Gastrocnemius medialis (tissue), 4 donors: ENCODE data around the gene TERC. TPM values are rescaled to one million over a fixed set of nuclear protein-coding genes. Genes with fewer than 3 reads are reported as not detected.

ENCODE experiments used
- ATAC-seq, 2 donors: fragments of 150-250 bp; one replicate each; pipeline ENCODE4 v1.9.1; 2016
- DNase-seq, 2 donors: peaks; one replicate each; pipeline ENCODE4 v3.0.0-alpha.2; 2019
- H3K27ac ChIP-seq, 4 donors: fragments of 200-600 bp; sonication (generic); 1 replicate in 1 of 4; 2 replicates in 3 of 4; pipeline ENCODE4 v1.5.1; 2016 to 2018; ENCODE audit warnings: mild to moderate bottlenecking in 2 of 4, moderate library complexity in 1 of 4
- H3K27me3 ChIP-seq, 3 donors: fragments of 200-600 bp; sonication (generic) in 2 of 3; 1 replicate in 1 of 3; 2 replicates in 2 of 3; pipeline versions ENCODE4 v1.5.1 to v1.6.0; 2016 to 2019; ENCODE audit warnings: mild to moderate bottlenecking in 1 of 3, moderate library complexity in 1 of 3
- H3K36me3 ChIP-seq, 2 donors: fragments of 200-600 bp; sonication (generic) in 1 of 2; one replicate each; pipeline ENCODE4 v1.5.1; 2017 to 2018
- H3K4me1 ChIP-seq, 2 donors: fragments of 200-600 bp; sonication (generic) in 1 of 2; one replicate each; pipeline ENCODE4 v1.5.1; 2016 to 2017; ENCODE audit warnings: mild to moderate bottlenecking in 2 of 2
- H3K4me3 ChIP-seq, 4 donors: fragments of 200-600 bp; sonication (generic) in 3 of 4; 1 replicate in 1 of 4; 2 replicates in 3 of 4; pipeline ENCODE4 v1.5.1; 2016 to 2019; ENCODE audit warnings: mild to moderate bottlenecking in 2 of 4
- H3K9me3 ChIP-seq, 3 donors: fragments of 200-600 bp; sonication (generic) in 2 of 3; 1 replicate in 1 of 3; 2 replicates in 2 of 3; pipeline ENCODE4 v1.5.1; 2016 to 2019
- CTCF ChIP-seq, 5 experiments: fragments of 450-650 bp in 3 of 5; fragments of 200-600 bp in 2 of 5; sonication (generic) in 2 of 5; IDR thresholded peaks in 4 of 5; conservative IDR thresholded peaks in 1 of 5; 1 replicate in 4 of 5; 2 replicates in 1 of 5; pipeline ENCODE4 v1.5.1; 2016 to 2019; ENCODE audit warnings: antibody characterized with exemption in 5 of 5, mild to moderate bottlenecking in 3 of 5, moderate library complexity in 3 of 5
- POLR2A ChIP-seq, 2 donors: fragments of 450-650 bp; IDR thresholded peaks; one replicate each; pipeline ENCODE4 v1.6.1; 2017; ENCODE audit warnings: antibody characterized with exemption in 2 of 2, mild to moderate bottlenecking in 2 of 2, moderate library complexity in 2 of 2
- in situ Hi-C, 4 donors: fragments of 200-750 bp; cut with MboI; loops; one replicate each; pipeline versions ENCODE4 v1.15.0 to v1.8.0; 2017; ENCODE audit warnings: low sequenced_read_pairs in 4 of 4
- intact Hi-C: fragments of 100-400 bp; cut with DNase I; formaldehyde crosslinking; loops from one replicate; pipeline ENCODE4 v1.15.1; 2023; ENCODE audit warnings: low total_unique reads
- total RNA-seq, 4 donors: library from RNA; depleted of rRNA; stranded (reverse); fragments of >200 nt; gene quantifications; one replicate each; pipeline versions ENCODE4 v1.1.0 to v1.2.3, GENCODE V29; 2016

The TERC gene
- total RNA-seq, 4 donors from 2014 or later = 12.0 to 143 (median 24.0) TPM

- no peak for DNase-seq
- Histone ChIP-seq H3K27me3 (no peaks in the 10 kb centered on the region), H3K27ac (no peak overlapping the region), H3K36me3 (peaks cover 0 to 51% of the 10 kb centered on the region in 2 donors), H3K9me3 (no peaks in the 10 kb centered on the region), H3K4me3 (no peak overlapping the region), H3K4me1 (no peaks in the 10 kb centered on the region)
- TF ChIP-seq CTCF (IDR thresholded peaks at IDR 0.05 in 4 of 5, conservative IDR thresholded peaks at IDR 0.05 in 1 of 5) = no peak
- no peak for TF ChIP-seq POLR2A (IDR thresholded peaks at IDR 0.05)
- in situ Hi-C loops (no loop called here), intact Hi-C loops (no loop called here)
- ATAC-seq = no peak
Observed at GRCh38 chr3:169790687-169791429, 26.0 kb upstream of the TERC start.

- no peak for ATAC-seq
- Histone ChIP-seq H3K9me3 (no peaks in the 10 kb centered on the region), H3K4me1 (no peaks in the 10 kb centered on the region), H3K4me3 (no peak overlapping the region), H3K27ac (no peak overlapping the region), H3K27me3 (no peaks in the 10 kb centered on the region), H3K36me3 (peaks cover 0 to 55% of the 10 kb centered on the region in 2 donors)
- no peak for TF ChIP-seq CTCF (IDR thresholded peaks at IDR 0.05 in 4 of 5, conservative IDR thresholded peaks at IDR 0.05 in 1 of 5)
- no peak for TF ChIP-seq POLR2A (IDR thresholded peaks at IDR 0.05)
- in situ Hi-C loops (no loop called here), intact Hi-C loops (no loop called here)
- DNase-seq = no peak
Observed at GRCh38 chr3:169790219-169790618, 25.4 kb upstream of the TERC start.

GRCh38 chr3:169787791-169788190, 22.9 kb upstream of the TERC start:
- in situ Hi-C loops (no loop called here), intact Hi-C loops (no loop called here)
- no peak for DNase-seq
- TF ChIP-seq POLR2A (IDR thresholded peaks at IDR 0.05) = no peak
- Histone ChIP-seq H3K36me3 (peaks cover 0 to 78% of the 10 kb centered on the region in 2 donors), H3K27ac (no peak overlapping the region), H3K27me3 (no peaks in the 10 kb centered on the region), H3K4me1 (no peaks in the 10 kb centered on the region), H3K9me3 (no peaks in the 10 kb centered on the region), H3K4me3 (no peak overlapping the region)
- ATAC-seq = no peak

- no peaks in the 10 kb centered on the region for H3K9me3 ChIP-seq
- intact Hi-C loops (no loop called here), in situ Hi-C loops (no loop called here)
Observed at GRCh38 chr3:169787120-169787519, 22.3 kb upstream of the TERC start.

More at GRCh38 chr3:169787120-169787519, 22.3 kb upstream of the TERC start:
- DNase-seq (no peak), ATAC-seq (no peak)
- peaks cover 0 to 85% of the 10 kb centered on the region in 2 donors for H3K36me3 ChIP-seq
- H3K27ac ChIP-seq = no peak overlapping the region
- no peaks in the 10 kb centered on the region for H3K4me1 ChIP-seq
- H3K4me3 ChIP-seq = no peak overlapping the region
- no peaks in the 10 kb centered on the region for H3K27me3 ChIP-seq
- no peak for TF ChIP-seq POLR2A (IDR thresholded peaks at IDR 0.05)
- TF ChIP-seq CTCF (IDR thresholded peaks at IDR 0.05 in 4 of 5, conservative IDR thresholded peaks at IDR 0.05 in 1 of 5) = no peak
